ENCODE results near the gene ARHGEF25.
A peak's percentile ranks its signal among the peaks of the same experiment; 100 is the strongest.
"Not testable (repeated sequence)": the region's sequence is repeated elsewhere in the genome, so short reads cannot be mapped to it uniquely, and the experiment has no call there.

Gene ARHGEF25

GRCh38 chr12:57623385-57623784, 12.2 kb downstream of the ARHGEF25 start:
- no peak for DNase-seq

DNA sequence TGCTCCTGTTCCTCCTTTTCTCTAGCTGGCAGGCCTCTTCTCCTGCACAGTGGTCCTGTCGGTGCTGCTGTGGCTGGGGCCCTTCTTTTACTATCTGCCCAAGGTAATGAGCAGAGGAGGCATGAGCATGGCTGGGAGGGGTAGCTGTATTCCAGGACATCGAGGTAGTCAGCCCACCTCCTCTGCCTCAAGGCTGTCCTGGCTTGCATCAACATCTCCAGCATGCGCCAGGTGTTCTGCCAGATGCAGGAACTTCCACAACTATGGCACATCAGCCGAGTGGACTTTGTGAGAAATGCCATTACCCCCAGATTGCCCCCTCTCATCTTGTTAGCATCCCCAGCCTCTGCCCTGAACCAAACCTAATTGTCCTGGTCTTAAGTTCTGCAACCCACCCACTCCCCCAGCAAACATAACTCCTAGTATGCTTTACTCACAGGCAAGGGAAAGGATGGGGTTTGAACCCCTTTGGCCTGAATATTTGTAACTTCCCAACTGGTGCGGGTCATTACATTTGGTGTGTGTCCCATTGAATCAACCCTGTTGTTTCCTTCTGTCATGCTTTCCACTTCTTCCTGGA, 12.7 kb downstream of the ARHGEF25 start:
- DNase-seq = no peak

- DNase-seq = no peak
These were observed 13.4 kb downstream of the ARHGEF25 start for GRCh38 chr12:57624441-57625220.

DNA sequence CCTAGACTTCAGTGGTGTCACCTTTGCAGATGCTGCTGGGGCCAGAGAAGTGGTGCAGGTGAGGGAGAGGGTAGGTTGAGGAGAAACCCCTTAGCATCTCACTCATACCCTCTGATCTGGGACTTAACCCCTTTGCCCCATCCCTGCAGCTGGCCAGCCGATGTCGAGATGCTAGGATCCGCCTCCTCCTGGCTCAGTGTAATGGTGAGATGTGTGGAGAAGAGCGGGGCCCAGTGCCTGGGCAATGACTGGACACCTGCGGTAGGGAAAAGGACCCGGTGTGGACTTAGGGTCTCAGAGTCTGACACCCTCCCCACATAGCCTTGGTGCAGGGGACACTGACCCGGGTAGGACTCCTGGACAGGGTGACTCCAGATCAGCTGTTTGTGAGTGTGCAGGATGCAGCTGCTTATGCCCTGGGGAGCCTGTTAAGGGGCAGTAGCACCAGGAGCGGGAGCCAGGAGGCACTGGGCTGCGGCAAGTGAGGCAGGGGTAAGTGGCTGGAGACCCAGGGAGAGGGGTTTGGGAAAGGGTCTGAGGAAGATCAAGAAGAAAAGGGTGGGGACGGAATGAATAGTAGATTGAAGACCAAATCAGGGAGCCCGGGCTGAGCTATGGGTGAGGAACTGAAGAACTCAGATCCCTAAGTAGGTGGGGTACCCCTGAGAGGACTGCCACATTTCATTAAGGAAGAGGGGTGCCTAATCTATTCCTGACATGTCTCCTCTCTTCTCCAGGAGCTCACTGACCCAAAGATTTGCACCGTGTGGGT, 14.2 kb downstream of the ARHGEF25 start:
- no peak for DNase-seq

DNA sequence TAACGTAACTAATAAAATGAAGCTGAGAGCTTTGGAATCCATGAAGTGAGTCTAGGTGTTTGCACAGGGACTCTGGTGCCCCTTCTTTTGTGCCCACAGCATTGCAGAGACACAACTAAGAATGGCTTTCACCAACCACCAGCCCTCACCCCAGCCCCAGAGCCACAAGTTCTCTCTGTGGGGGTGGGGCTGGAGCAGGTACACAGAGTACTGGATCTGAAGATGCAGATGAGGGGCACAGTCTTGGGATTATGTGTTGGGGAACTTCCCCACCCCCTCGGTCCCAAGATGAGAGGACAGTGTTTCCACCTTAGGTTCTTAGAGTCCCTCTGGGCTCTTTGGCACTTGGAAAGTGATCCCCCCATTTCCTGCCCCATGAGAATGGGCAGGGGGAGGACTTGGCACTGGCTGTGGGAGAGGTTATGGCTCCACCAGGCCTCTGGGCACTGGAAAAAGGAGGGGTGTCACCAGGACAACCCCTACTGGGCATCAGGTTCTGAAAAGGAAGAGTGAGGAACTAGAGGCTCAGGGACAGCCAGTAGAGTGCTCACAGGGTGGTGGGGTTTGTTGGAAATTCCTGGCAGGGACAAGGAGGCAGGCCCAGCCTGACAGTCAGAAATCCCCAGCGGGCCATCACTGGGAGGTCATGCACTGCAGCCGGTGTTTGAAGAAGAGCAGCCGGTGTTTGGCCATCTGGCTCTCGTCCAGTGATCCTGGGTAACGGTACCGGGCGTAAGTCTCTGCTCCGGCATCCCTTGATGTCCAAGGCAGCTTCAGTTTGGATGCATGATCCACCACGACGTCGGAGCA, 15.1 kb downstream of the ARHGEF25 start:
- no peak for DNase-seq

DNA sequence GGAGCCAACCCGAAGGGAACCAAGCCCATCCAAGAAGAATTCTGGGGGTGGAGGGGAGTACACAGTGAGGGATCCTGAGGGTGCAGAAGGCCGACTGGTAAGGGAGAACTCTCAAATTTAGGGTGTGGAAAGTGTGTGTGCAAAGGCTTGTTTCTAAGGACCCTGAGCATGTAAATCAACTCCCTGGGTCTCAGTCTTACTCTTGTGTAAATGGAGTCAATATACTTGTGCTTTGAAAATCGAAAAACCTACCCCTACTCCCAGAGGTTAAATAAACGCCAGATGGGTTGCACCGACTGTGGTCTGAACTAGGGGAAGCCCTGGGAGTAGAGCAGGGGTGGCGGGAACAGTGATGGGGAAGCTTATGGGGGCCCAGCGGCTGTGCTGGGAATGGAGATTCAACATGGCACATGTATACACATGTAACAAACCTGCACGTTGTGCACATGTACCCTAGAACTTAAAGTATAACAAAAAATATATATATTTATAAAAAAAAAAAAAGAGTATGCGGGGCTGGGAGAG, 15.7 kb downstream of the ARHGEF25 start:
- no peak for DNase-seq

- no peak for DNase-seq
These were observed 16.5 kb downstream of the ARHGEF25 start for GRCh38 chr12:57627501-57628279.

- no peak for DNase-seq
These were observed 17.3 kb downstream of the ARHGEF25 start for GRCh38 chr12:57628280-57629191.

DNA sequence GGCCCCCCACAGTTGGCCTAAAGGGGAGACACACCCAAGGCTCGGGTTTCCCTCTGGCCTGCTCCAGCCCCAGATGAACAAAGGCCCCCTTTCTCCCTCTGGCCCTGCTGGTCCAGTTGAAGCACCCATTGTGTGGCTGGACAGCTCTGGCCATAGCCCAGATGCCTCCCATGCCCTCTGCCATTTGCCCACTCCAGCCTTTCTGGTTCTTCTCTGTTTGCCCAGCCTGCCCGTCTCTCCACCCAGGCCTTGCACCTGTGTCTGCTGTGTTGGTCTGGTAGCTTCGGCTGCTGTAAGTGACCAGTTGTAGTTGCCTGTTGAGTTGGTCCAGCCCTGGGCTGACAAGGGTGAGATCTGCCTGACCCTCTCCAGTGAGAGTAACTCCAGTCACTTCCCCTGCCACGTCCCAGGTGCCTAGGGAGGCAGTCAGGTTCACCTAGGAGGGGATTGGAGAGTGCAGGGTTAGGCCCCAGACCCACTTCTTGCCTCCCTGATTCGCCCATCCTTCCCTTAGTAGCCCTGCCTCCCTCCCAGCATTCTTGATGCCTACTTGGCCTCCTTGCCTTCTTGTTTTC, 18.7 kb downstream of the ARHGEF25 start:
- DNase-seq = no peak

DNA sequence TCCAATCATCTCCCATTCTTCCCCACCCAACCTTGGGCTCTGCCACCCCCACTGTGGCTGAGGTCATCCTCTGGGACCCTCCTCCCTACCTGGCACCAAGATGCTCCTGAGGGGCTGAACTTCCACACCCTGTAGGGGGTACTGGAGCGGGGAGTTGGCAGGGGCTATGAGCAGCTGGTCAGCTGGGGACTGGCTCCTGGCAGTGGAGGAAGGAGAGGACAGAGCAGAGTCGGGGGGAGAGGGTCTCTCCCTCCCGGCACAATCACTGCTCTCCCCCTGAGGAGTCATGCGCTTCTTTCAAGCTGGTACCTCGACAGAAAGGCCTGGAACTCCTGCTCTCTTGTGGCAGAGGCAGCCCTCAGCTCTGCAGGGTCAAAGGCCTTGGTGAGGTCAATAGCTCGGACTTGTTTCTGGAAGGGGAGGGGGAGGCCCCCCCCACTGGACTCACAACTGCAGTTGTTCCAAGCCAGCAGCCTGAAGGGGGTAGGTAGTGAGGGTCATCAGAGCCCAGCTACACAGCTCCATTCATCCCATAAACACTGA, 19.7 kb downstream of the ARHGEF25 start:
- DNase-seq = no peak

DNA sequence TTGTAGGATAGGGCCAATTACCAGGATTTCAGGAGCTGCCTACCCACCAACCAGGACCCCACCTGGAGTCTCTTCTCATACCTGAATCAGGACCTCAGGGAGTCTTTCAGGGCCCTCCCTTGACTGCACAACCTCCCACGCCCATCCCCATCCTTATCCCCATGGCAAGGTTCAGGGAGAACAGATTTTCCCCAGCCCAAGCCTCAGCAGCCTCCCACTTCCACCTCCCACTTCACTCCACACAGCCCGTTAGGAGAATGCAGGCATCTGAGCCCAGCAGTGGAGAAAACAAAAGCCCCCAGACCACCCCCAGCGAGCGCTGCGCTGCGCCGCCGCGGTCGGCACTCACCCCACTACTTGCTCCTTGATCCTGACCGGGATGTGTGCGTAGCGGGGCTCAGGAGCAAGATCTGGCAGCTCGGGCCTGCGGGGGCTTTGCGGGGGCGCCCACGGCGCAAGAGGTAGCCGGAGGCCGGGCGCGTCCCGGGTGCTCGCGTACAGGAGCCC, 20.4 kb downstream of the ARHGEF25 start:
- no peak for DNase-seq

- no peak for DNase-seq
These were observed 21.1 kb downstream of the ARHGEF25 start for GRCh38 chr12:57632073-57632957.

GRCh38 chr12:57632958-57633840, 22.0 kb downstream of the ARHGEF25 start, which contains the start of gene B4GALNT1:
B4GALNT1 (minus strand) TSS chr12:57633201; CDS start chr12:57632132, 1,069 bp downstream.
- DNase-seq = peak; percentile 52

DNA sequence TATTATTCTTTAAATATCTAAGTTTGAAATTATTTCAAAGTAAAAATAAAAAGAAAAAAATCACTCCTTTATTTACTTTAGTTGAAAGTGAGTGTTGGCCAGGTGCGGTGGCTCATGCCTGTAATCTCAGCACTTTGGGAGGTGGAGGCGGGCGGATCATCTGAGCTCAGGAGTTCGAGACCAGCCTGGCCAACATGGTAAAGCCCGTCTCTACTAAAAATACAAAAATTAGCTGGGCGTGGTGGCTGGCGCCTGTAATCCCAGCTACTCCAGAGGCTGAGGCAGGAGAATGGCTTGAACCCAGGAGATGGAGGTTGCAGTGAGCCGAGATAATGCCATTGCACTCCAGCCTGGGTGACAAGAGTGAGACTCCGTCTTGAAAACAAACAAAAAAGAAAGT, 25.5 kb downstream of the ARHGEF25 start:
- not testable (repeated sequence) for DNase-seq

- no peak for DNase-seq
These were observed 26.1 kb downstream of the ARHGEF25 start for GRCh38 chr12:57637364-57637763.

DNA sequence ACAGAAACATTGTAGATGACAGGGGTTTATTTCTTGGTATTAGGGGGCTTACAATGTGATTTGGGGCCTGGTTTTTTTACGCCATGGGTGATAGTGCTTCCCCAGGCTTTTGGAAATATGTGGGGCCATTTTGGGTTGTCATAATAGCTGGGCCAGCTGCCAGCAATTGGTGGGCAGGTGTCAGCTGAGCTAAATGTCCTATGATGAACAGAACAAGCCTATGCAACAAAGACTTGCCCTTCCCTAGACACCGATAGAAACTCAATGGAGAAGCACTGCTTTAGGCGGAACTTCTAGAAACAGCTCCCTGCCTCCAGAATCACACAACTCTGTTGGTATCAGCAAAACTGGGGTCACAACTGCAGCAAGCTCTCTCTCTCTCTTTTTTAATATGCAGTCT, 26.9 kb downstream of the ARHGEF25 start:
- DNase-seq = no peak

- DNase-seq = no peak
These were observed 29.2 kb downstream of the ARHGEF25 start for GRCh38 chr12:57640175-57641042.

Measured in activated gamma-delta T cell treated with Interleukin-2 at 50 U/mL for 16 hours (primary cell).